Kidney epithelial cell (primary cell): ENCODE data around the gene BCAT1. TPM values are rescaled to one million over a fixed set of nuclear protein-coding genes. Genes with fewer than 3 reads are reported as not detected.

Experiments used
- DNase-seq: peaks from one replicate; pipeline ENCODE4 v3.0.0-alpha.2; 2010; ENCODE audit warnings: low read depth
- H3K27me3 ChIP-seq: 2 replicates; pipeline ENCODE4 v1.6.0; 2011; ENCODE audit warnings: low read length; ENCODE audit not compliant: control insufficient read depth, insufficient read depth
- H3K36me3 ChIP-seq: 2 replicates; pipeline ENCODE4 v1.5.1; 2011; ENCODE audit warnings: low read length; ENCODE audit not compliant: control insufficient read depth, insufficient read depth
- H3K4me3 ChIP-seq: 2 replicates; pipeline ENCODE4 v1.5.1; 2011; ENCODE audit warnings: low read depth, mild to moderate bottlenecking, control low read depth, low read length
- CTCF ChIP-seq: IDR thresholded peaks from 2 replicates; pipeline ENCODE4 v1.5.1; 2011; ENCODE audit warnings: mild to moderate bottlenecking, moderate library complexity, low read length, control low read depth, inconsistent platforms; ENCODE audit not compliant: insufficient read depth, poor library complexity, severe bottlenecking
- total RNA-seq: library from RNA; depleted of rRNA; stranded (reverse); fragments of >200 nt; gene quantifications from 2 replicates; pipeline ENCODE4 v1.2.3, GENCODE V29; 2015

Gene BCAT1
- total RNA-seq, 1 donor from 2014 or later, result 103 TPM

GRCh38 chr12:24791622-24792021 is 157.3 kb downstream of the BCAT1 start:
- no peak for TF ChIP-seq CTCF
- no peak for DNase-seq
- H3K36me3 ChIP-seq, result no peaks in the 10 kb centered on the region

GRCh38 chr12:24788886-24789285 is 160.0 kb downstream of the BCAT1 start:
- DNase-seq, result no peak
- no peaks in the 10 kb centered on the region for H3K27me3 ChIP-seq
- TF ChIP-seq CTCF, result no peak
- no peaks in the 10 kb centered on the region for H3K36me3 ChIP-seq
- H3K4me3 ChIP-seq, result no peak overlapping the region

More at GRCh38 chr12:24791622-24792021, 157.3 kb downstream of the BCAT1 start:
- no peaks in the 10 kb centered on the region for H3K27me3 ChIP-seq
- no peak overlapping the region for H3K4me3 ChIP-seq

DNA sequence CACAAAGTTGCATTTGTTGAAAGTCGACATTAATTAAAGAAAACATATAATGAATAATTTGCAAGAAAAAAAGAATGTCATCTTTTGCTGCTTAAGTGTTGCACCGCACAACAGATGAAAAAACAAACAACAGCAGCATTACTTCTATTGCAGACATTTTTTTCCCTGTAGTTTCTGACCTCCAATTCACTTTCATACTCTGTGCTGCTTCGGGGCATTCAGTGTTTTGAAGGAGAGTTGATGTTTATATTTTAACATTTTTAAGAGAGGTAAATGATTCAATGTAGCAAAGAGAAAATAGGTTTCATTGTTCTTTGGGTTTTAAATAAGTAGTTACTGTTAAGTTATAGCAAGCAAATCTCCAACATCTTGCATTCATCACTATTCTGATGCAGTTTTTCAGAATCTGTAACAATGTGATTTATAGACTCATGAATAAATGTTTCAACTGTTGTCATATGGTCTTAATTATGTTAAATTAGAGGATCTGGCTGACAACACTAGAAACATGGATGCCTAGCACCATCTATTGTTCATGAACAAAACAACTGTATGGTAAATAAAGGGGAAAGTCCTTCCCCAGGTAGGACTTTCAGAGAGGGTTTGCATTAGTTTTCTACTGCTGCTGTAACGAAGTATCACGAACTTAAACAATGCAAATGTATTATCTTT is 168.1 kb downstream of the BCAT1 start:
- DNase-seq, result no peak
- no peaks in the 10 kb centered on the region for H3K36me3 ChIP-seq
- H3K4me3 ChIP-seq, result no peak overlapping the region
- TF ChIP-seq CTCF, result peak; percentile 16
- no peaks in the 10 kb centered on the region for H3K27me3 ChIP-seq

- DNase-seq, result no peak
- Histone ChIP-seq H3K27me3 (no peaks in the 10 kb centered on the region), H3K36me3 (no peaks in the 10 kb centered on the region), H3K4me3 (no peak overlapping the region)
- peak; percentile 55 for TF ChIP-seq CTCF
Measured at GRCh38 chr12:24778486-24779304, 170.2 kb downstream of the BCAT1 start.

DNA sequence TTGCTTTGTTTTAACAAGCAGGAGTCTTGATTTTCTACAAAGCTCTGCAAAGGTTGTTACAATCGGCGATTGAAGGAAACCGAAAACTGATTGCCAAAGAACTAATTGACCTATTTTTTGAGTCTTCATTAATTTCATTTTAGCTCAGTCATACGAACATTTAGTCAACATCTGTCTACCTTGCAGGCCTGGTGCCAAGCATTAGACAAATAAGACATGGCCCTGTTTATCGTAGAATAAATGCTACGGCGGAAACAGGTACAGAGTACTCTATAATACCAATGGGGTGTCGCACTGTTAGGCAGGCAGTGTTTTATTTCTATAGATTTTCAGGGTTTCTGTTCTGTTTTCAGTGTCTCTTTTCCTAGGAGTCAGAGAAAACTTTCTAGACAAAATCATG is 171.5 kb downstream of the BCAT1 start:
- DNase-seq, result no peak
- no peaks in the 10 kb centered on the region for H3K27me3 ChIP-seq
- no peak for TF ChIP-seq CTCF
- no peaks in the 10 kb centered on the region for H3K36me3 ChIP-seq
- no peak overlapping the region for H3K4me3 ChIP-seq
